ENCODE measurements around the gene ZNF423. TPM values are rescaled to one million over a fixed set of nuclear protein-coding genes. Genes with fewer than 3 reads are reported as not detected.
"Not testable (repeated sequence)": the region's sequence is repeated elsewhere in the genome, so short reads cannot be mapped to it uniquely, and the experiment has no call there.

The ZNF423 gene
- total RNA-seq, 4 donors from 2014 or later: 7.0 to 19.7 (median 8.4) TPM

DNA sequence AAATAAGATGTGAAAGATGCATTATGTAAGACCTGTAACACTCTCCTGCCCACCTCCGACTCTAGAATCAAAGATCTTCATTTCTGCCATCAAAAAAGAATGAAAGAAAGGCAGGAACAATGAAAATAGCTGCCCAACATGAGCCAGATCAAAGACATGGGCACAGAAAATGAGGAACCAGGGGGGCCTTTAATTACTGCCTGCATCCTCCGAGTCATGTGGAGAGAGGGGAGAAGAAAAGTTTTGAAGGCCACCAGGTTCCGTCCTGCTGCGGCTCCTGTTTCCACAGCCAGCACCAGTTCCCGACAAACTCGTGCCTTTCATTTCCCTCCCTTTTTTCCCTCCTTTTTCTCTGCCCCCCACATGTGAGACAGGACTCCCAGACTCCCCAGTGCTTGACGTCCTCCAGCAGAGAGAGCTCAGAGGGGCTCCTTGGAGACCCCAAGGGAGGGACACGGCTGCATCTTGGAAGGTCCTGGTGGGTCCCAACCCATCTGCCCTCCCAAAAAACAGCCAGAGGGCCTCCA, 168.4 kb downstream of the ZNF423 start:
- H3K27ac ChIP-seq: no peak overlapping the region
- no peaks in the 10 kb centered on the region for H3K9me3 ChIP-seq
- H3K36me3 ChIP-seq: no peaks in the 10 kb centered on the region
- H3K4me1 ChIP-seq: no peaks in the 10 kb centered on the region
- ATAC-seq: no peak
- no peak overlapping the region for H3K4me3 ChIP-seq
- TF ChIP-seq CTCF (IDR thresholded peaks at IDR 0.05): no peak
- TF ChIP-seq POLR2AphosphoS5 (IDR thresholded peaks at IDR 0.05): no peak
- TF ChIP-seq EP300 (IDR thresholded peaks at IDR 0.05): no peak
- TF ChIP-seq POLR2A (IDR thresholded peaks at IDR 0.05): no peak
- no peaks in the 10 kb centered on the region for H3K27me3 ChIP-seq
- WGBS, 2 donors (ENCODE audit: low coverage in 1 of 2): 72% methylated on average over 4 to 6 of the region's 8 CpGs

GRCh38 chr16:49684696-49685095, 171.2 kb downstream of the ZNF423 start:
- no peak for ATAC-seq
- Histone ChIP-seq H3K27me3 (no peaks in the 10 kb centered on the region), H3K4me3 (no peak overlapping the region), H3K27ac (no peak overlapping the region), H3K9me3 (peaks cover 0 to 6% (median 0%) of the 10 kb centered on the region in 3 donors), H3K4me1 (no peaks in the 10 kb centered on the region), H3K36me3 (no peaks in the 10 kb centered on the region)
- WGBS, 2 donors (ENCODE audit: low coverage in 1 of 2): 93% methylated on average over 9 of the region's 10 CpGs; no CpG with 5 or more reads in 1 of the 2 donors
- TF ChIP-seq EP300 (IDR thresholded peaks at IDR 0.05): no peak
- TF ChIP-seq POLR2A (IDR thresholded peaks at IDR 0.05): no peak
- no peak for TF ChIP-seq POLR2AphosphoS5 (IDR thresholded peaks at IDR 0.05)
- no peak for TF ChIP-seq CTCF (IDR thresholded peaks at IDR 0.05)

- no peaks in the 10 kb centered on the region for H3K4me1 ChIP-seq
- H3K27ac ChIP-seq: no peak overlapping the region
- H3K27me3 ChIP-seq: no peaks in the 10 kb centered on the region
- H3K9me3 ChIP-seq: peaks cover 0 to 6% (median 0%) of the 10 kb centered on the region in 3 donors
- 86 to 100% methylated on average over 4 to 7 of the region's 16 CpGs for WGBS, 2 donors (ENCODE audit: low coverage in 1 of 2)
- H3K36me3 ChIP-seq: no peaks in the 10 kb centered on the region
- ATAC-seq: no peak
- no peak overlapping the region for H3K4me3 ChIP-seq
- TF ChIP-seq POLR2AphosphoS5 (IDR thresholded peaks at IDR 0.05): no peak
These were observed 173.2 kb downstream of the ZNF423 start for GRCh38 chr16:49682577-49683165.

- no peak overlapping the region for H3K4me3 ChIP-seq
- H3K4me1 ChIP-seq: no peaks in the 10 kb centered on the region
- WGBS, 2 donors (ENCODE audit: low coverage in 1 of 2): 49 to 58% methylated on average over 5 to 9 of the region's 9 CpGs
- H3K27me3 ChIP-seq: no peaks in the 10 kb centered on the region
- no peaks in the 10 kb centered on the region for H3K36me3 ChIP-seq
- ATAC-seq: no peak
- H3K9me3 ChIP-seq: peaks cover 0 to 6% (median 0%) of the 10 kb centered on the region in 3 donors
- H3K27ac ChIP-seq: no peak overlapping the region
- TF ChIP-seq EP300 (IDR thresholded peaks at IDR 0.05) (no peak), POLR2AphosphoS5 (IDR thresholded peaks at IDR 0.05) (no peak), CTCF (IDR thresholded peaks at IDR 0.05) (no peak), POLR2A (IDR thresholded peaks at IDR 0.05) (no peak)
These were observed 174.6 kb downstream of the ZNF423 start for GRCh38 chr16:49681217-49681883.

DNA sequence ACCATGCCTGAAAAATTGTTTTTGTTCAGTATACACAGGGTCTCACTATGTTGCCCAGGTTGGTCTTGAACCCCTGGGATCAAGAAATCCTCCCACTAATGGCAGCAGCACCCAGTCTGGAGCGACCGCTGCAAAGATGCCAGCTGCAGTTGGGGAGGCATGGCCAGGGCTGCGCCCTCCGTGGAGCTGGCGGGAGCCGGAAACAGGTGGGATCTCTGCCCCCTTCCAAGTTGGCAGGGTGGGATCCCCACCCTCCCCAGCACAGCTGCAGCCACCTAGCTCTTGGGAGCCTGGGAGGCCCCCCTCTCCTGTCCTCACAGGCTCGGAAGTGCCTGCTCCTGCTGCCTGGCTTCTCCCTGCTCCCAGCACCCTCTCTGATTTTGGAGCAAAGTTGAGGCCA, 176.8 kb downstream of the ZNF423 start:
- H3K4me1 ChIP-seq: no peaks in the 10 kb centered on the region
- no CpG with 5 or more reads among the region's 7 CpGs for WGBS, 2 donors (ENCODE audit: low coverage in 1 of 2)
- TF ChIP-seq EP300 (IDR thresholded peaks at IDR 0.05) (no peak), POLR2A (IDR thresholded peaks at IDR 0.05) (no peak), POLR2AphosphoS5 (IDR thresholded peaks at IDR 0.05) (no peak), CTCF (IDR thresholded peaks at IDR 0.05) (no peak)
- no peak for ATAC-seq
- H3K9me3 ChIP-seq: peaks cover 0 to 6% (median 0%) of the 10 kb centered on the region in 3 donors
- no peaks in the 10 kb centered on the region for H3K36me3 ChIP-seq
- H3K27me3 ChIP-seq: no peaks in the 10 kb centered on the region
- no peak overlapping the region for H3K27ac ChIP-seq
- H3K4me3 ChIP-seq: no peak overlapping the region

- not testable (repeated sequence) for H3K27me3 ChIP-seq, H3K9me3 ChIP-seq, ATAC-seq, H3K4me1 ChIP-seq, H3K27ac ChIP-seq, H3K36me3 ChIP-seq, H3K4me3 ChIP-seq
- WGBS, 2 donors (ENCODE audit: low coverage in 1 of 2): 76 to 86% methylated on average over 4 to 6 of the region's 6 CpGs
These were observed 178.3 kb downstream of the ZNF423 start for GRCh38 chr16:49677661-49678060.
